Activated CD4-positive, alpha-beta T cell treated with anti-CD3 and anti-CD28 coated beads for 4 hours (primary cell): ENCODE measurements around the gene SCAPER.
"Not testable (repeated sequence)": the region's sequence is repeated elsewhere in the genome, so short reads cannot be mapped to it uniquely, and the experiment has no call there.

ENCODE experiments used
- DNase-seq, 2 donors: peaks; one replicate each; pipeline ENCODE4 v3.0.0-alpha.2; 2020

SCAPER gene

DNA sequence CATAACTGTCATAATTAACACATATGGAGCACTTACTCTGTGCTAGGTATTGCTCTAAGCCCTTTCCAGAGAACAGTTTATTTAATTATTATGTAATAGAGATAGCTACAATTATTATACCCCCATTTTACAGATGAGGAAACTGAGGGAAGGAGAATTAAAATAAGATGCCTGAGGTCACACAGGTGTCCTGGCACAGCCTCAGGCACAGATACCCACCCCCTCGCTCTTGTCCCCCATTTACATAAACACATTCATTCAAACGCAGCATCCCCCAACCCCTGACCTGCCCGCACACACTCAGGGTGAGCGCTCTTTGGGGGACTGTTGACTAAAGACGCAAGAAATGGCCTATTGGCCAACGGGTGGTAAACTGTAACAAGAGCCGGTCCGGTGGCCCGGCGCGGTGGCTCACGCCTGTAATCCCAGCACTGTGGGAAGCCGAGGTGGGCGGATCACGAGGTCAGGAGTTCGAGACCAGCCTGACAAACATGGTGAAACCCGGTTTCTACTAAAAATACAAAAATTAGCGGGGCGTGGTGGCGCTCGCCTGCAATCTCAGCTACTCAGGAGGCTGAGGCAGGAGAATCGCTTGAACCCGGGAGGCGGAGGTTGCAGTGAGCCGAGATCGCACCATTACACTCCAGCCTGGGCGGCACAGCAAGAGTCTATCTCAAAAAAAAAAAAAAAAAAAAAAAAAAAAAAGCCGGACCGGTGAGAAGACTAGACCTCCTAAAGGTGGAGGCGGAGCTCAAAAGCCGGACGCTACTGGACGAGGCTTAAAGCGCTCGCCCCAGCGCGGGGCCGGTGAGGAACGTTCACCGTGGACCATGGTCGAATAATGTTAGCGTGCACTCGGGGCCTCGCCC lies 570.5 kb downstream of the SCAPER start:
- no peak for DNase-seq

DNA sequence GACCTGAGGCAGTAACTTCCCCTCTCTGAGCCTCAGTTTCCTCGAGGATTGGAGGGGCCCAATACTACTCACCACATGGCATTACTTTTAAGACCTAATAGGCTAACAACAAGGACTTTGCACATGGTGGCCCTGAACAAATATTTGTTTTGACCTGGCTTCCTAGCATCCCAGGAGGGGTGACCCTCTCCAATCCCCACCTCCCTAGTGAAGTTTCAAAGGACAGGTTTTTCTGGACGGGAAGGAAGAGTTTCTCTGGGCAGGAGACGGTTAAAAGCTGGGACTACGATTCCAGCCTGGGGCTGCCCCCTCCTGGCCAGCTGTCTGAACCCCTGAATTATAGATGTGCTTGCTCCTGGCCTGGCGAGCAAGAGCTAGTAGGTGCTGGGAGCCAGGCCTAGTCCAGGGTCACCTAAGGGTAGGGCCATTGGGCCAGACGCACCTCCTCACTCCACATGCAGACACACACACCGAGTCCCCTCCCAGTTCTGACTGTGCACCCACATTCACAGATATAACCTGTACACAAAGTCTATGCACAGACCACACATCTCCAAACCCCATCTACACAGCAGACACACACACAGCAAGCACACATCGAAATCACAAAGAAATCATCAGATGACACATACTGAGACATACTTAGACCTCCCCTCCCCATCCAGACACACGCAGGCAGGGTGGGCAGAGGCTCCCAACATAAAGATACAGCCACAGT lies 571.3 kb downstream of the SCAPER start:
- no peak for DNase-seq

DNA sequence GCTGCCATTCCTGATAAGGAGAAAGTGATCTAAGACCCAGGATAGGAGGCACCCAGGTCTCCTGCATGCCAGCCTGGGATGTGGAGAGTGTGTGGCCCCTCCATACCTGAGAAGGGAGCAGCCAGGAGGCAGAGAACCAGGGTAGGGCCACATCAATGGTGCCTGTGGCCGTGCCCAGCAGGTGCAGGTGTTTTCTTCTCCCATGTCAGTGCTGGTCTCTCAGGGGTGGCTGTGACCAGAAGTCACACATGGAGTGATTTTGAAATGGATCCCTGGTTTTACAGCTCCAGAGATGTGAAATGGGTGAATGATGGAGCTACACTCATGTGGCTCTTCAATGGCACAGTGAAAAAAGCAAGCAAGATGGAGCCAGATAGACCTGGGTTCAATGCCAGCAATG lies 571.8 kb downstream of the SCAPER start:
- DNase-seq, result no peak

DNA sequence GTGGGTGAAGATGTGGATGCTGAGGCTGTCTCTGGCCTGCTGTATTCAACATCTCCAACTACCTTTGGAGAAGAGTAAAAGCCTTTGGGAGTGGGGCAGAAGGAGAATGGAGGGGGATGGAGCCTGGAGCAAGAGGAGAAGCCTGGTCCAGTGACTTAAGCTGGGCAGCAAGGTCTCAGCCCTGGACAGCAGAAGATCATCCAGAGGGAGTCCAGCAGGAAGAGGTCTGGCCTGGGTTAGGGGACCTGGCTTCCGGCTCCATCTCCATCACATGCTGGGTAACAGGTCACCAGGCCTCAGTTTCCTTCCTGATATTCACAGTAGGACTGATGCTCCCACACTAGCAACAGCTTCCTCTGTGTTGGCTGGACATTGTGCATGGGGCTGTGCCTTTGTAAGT lies 572.3 kb downstream of the SCAPER start:
- DNase-seq, result no peak

DNA sequence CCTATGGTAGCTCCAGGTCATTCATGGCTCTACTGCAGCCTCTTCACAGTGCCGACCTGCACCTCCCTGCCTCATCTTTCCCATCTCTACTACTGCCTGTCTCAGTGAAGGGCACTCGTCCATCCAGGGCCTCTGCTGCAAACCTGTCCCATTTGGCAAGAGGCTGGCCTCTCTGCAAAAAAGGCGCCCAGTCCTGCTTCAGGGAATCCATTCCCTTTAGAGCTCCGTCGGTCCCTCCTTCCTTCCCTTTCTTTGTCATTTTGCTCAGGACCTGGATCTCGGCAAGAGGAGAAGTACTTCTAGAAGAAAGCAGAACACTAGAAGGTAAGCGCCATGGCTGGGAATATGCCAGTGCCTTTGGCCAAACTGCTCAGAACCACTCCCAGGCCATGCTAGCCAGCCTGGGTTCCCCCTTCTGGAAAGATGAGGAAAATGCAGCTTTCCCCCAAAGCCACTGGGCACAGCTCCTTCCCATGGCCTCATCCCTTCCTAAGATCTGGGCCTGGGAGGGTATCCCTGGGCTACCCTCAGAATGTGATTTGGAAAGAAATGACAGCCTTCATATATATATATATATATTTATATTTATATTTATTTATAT lies 575.0 kb downstream of the SCAPER start:
- DNase-seq, result no peak

DNA sequence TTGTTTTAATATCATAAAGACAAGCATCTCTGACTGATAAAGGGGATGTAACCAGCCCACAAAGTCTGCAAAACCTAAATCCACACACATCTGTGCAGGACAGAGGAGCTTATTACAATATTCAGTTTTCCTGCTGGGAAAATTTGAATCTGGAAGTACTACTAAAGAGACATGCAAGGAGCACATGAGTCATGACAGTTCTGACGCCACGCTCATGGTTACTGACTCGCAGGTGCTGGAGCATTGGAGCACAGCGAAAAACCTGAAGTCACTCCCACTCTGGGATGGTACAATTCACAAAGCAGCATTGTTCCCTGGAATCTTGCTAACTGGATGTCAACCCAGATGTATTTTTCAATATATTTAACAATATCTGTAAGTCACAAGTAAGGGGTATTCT lies 576.2 kb downstream of the SCAPER start:
- no peak for DNase-seq

DNA sequence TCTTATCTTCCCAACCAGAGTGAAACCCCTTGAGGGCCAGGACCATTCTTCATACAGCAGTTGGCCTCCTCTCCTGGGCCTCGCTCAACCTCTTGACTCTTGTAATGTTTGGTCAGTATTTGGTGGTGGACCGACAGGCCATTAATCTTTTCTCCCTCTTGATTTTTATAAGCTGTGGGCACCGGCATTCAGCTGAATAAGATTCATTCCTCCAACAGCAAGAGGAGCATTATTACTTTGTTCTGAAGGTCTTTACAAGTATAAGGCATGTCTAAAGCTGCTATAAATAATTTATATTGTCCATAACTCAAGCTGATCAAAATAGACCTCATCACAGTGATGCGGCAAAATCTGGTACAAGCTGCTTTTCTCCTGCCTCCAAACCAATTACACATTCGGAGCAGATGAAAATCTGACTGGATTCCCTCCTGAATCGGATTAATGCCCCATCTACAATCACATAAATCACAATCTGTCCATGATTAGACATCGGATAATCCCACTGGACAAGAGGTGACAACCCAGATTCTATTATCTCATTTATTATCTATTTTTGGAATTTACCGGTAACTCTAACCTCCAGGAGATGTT lies 576.9 kb downstream of the SCAPER start:
- no peak for DNase-seq

DNA sequence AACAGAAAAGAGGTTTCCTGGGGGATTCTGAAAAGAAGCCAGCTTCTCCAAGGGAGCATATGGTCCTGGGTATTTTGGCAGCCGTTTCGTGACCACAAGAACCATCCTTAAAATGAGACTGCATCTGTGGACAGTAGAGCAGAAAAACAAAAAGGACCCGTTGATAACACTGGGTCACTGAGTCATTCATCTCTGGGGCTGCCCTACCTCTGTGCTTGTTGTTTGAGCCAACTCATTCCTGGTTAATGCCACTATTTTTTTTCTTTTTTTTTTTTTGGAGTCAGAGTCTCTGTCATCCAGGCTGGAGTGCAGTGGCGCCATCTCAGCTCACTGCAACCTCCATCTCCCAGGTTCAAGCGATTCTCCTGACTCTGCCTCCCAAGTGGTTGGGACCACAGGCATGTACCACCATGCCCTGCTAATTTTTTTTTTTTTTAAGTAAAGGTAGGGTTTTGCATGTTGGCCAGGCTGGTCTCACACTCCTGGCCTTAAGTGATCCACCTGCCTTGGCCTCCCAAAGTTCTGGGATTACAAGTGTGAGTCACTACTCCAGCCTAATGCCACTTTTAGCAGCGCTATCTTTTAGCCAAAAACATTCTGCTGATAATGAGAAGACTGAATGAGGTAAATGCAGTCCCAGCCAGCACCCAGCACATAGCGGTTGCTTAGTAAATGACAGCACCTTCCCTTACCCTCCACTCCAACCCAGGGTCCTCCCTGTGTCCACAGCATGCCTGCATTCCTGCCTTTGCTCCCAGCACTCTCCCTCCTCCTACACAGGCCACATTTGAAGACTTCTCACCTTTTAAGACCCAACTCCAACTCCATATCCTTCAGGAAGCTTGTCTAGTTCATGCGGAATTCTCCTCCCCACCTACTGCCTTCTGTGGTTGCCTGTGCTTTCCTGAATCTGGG lies 577.7 kb downstream of the SCAPER start:
- no peak for DNase-seq

DNA sequence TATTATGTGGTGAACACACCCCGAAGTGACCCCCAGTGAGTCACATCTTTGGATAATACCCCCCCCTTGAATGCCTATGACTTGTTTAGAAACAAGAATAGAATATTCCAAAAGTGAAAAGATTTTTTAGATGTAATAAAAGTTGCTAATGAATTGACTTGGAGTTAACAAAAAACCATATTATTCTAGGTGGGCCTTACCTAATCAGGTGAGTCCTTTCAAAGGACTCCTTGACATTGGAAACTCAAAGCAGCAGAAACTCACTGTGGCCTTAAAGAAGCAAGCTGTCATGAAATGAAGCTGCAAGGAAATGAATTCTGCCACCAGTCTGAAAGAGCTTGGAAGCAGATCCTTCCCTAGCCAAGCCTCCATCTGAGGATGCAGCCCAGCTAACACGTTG lies 579.4 kb downstream of the SCAPER start:
- DNase-seq, result no peak

DNA sequence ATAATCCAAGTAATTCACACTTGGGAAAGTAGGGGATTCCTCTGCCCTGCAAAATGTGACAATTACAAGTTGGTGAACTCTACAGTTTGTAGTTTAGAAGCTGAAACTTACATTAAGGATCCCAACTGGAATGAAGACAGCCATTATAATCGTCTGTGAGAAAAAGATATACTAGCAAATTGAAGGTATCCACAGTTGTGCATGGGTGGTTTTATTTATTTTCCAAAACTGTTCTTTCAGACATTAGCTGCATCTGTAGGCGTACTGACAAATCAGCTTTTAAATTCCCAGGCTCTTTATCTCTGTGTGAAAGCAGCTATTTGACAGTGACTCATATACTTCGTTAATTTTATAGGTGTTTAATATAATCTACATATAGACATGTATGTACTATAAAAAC lies 581.1 kb downstream of the SCAPER start:
- no peak for DNase-seq

DNA sequence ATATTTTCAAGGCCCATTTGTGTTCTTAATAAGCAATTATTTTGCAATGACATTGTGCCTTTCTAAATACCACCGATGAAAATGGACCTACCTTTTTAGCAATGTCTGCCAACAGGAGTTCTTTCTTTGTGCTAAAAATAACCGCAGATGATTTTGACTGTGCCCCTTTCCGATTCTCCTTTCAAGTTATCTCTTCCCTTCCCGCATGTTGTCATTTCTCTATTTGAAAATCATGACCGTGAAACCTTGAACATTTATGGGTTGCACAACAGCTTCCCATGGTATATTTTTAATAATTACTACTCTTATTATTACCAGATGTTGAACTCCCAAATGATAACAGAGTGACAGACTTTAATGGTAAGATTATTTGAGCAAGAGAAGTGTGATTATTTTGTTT lies 583.5 kb downstream of the SCAPER start:
- DNase-seq, result no peak

DNA sequence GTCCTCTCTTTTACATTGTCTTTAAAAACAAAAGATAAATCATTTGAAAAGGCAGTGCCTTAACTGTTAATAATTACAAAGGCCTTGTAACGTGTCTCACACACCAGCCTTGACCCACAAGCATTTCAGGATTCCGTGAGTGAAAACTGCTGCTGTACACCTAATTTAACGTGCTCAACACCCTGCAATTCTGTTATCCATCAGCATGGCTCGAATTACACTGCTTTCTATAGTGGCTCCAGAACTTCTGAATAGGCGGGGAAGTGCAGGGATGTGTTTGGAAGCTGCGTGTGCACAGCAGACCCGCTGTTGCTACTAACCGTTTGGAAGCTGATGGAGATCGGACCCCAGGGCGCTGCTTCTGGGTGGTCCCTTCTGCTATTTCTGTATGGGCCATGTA lies 584.0 kb downstream of the SCAPER start:
- no peak for DNase-seq

DNA sequence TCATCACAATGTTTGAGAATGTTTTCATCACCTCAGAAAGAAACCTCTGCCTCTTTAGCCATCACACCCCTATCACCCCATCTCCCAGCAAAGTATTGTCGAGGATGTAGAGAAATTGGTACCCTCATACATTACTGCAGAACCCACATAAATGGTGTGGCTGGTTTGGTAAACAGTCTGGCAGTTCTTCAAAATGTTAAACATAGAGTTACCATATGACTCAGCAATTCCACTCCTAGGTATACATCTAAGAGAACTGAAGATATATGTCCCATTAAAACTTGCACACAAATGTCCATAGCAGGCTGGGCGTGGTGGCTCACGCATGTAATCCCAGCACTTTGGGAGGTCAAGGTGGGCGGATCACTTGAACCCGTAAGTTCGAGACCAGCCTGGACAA lies 585.1 kb downstream of the SCAPER start:
- DNase-seq, result no peak

DNA sequence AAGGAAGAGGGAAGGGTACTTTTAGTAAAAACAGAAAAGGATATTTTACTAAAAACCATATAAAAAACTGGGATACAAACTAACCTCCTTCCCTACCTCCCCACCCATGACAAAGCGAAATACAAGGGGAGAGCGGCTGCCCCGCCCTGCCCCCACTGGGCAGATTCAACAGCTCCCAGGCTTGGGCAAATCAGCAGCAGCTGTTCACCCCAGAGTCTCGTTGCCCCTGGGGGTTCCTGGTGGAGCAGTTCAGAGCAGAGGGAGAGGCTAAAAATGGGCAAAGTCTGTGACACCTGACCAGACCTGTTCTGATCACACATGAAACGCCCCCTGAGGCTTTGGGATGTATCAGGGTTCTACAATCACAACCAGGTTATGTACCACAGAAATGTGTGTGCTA lies 591.4 kb downstream of the SCAPER start:
- DNase-seq, result no peak

DNA sequence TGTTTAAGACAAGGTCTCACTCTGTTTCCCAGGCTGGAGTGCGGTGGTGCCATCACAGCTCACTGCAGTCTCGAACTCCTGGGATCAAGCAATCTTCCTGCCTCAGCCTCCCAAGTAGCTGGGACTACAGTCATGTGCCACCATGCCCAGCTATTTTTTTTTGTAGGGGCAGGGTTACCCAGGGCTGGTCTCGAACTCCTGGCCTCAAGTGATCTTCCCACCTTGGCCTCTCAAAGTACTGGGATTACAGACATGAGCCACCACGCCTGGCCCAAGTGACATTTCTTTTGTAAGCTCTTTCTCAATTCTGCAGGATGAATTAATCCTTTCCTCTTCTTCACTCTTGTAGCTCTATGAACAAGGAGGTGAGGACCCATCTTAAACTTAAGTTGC lies 592.0 kb downstream of the SCAPER start:
- not testable (repeated sequence) for DNase-seq

DNA sequence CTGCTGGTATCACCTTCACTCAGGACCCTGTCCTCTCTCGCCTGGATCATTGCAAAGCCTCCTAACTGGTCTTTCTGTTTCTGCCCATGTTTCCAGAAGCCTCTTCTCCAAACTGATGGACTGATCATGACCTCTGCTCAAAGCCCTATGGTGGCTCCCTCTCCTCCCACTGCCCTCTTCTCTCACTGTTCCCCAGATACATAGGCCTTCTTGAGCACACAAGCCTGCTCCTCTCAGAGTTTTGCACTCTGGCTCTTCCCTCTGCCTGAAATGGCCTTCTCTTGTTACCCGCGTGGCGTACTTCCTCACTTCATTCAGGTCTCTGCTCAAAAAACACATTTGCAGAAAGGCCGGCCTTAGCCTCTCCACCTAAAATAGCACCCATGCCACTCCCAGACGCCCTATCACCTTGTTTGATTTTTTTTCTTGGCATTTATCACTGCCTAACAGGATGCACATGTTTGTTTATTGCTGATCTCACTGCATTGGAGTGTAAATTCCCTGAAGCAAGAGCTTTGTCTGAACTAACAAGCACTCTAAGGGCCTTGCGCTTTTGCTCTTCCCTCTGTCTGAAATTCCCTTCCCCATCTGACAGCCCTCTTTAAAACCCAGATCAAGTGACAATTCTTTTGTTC lies 592.5 kb downstream of the SCAPER start:
- DNase-seq, result no peak

DNA sequence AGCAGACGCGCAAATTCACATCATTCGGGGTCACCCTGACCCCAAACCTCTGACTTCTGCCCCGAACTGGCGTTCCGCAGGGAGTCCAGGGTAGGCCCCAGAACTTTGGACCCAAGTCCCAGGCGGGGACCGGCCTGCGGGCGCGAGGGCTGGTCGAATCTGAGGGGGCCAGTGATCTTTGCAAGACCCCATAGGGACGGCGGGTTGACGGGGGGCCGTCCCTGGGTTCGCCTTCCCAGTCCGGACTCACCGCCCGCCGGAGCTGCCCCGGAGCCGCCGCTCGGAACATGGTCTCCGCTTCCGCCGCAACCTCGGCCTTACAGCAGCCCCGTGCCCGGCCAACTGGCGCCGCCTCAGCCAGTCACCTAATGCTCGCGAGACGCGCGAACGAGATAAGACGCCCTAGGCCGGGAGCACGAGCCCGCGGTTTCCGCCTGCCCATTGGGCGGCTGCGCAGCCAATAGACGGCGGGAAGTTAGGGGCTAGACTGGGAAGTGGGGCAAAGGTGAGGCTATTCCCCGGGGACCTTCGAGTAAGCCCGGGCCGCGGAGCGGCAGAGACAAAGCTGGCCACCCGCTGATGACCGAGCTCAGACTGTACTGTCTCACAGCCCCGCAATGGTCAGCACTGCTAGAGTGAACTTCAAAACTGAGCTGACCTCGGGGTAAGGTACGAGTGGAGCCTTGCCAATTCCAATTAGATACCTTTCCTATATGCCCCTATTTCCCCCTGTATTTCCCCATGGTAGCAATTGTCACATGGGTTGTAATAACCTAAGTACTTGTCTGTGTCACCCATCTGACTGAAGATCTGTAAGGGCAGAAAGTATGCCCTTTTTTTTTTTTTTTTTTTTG lies 593.8 kb downstream of the SCAPER start, which contains the start of gene ETFA:
Gene ETFA (minus strand): TSS at position 370 of the 854 bp plus-strand sequence. CDS start 81 bp downstream, at position 289.
- DNase-seq, result peak; percentile 88

DNA sequence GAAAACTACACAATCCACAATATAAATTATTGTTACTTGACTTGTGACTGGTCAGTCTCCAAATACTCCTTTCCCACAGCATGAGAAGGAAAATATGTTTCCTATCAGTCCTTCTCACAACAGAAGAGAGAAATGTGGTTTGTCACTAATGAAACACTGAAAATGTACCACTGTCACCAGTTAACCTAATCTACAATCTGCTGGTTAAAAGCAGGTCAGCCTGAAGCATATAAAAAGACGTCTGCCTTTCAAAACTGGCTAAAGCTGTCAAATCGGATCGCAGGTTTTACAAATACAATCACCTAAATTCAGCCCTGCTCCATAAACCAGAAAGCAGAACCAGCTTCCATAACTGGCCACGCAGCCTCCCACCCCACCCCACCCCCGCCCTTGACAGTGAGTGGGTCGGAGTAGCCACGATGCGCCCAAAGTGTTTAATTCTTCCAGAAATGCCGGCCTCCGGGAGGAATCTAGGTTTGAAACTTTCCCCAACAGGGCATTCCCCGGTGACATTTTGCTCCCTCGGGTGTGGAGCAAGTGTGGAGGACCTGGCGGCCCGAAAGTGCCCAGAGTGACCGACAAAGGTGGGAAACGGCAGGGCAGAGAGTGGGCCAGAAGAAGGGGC lies 594.6 kb downstream of the SCAPER start:
- no peak for DNase-seq

DNA sequence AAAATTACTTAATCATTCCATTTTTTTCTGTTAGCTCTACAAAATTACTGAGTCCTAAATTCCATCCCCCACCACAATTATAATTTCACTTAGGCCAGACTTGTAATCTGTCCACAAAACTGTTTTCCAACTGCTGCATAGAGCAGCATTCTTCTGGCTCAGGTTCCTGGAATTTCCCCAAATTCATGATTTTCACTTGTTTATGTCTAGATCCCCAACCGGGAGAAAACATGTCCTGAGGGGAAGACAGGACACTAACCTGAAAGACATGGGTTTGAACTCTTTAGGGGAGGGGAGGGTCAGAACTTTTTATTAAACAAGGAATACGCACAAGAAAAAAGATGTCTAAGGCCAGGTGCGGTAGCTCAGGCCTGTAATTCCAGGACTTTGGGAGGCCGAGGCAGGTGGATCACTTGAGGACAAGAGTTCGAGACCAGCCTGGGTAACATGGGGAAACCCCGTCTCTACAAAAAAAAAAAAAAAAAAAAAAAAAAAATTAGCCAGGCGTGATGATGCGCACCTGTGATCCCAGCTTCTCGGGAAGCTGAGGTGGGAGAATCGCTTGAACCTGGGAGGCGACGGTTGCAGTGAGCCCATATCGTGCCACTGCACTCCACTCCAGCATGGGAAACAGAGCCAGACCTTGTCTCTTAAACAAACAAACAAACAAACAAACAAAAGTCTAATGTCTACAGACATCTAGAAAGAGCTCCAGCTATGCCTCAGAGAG lies 595.4 kb downstream of the SCAPER start:
- no peak for DNase-seq

DNA sequence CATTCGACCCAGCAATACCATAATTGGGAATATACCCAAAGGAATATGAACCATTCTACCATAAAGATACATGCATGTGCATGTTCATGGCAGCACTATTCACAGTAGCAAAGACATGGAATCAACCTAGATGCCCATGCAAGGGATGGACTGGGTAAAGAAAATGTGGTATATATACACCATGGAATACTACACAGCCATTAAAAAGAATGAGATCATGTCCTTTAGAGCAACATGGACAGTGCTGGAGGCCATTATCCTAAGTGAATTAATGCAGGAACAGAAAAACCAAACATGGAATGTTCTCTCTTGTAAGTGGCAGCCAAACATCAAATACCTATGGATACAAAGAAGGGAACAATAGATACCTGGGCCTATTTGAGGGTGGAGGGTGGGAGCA lies 601.2 kb downstream of the SCAPER start:
- DNase-seq, result no peak
